ENCODE results near the gene PTPRZ1.

DNA sequence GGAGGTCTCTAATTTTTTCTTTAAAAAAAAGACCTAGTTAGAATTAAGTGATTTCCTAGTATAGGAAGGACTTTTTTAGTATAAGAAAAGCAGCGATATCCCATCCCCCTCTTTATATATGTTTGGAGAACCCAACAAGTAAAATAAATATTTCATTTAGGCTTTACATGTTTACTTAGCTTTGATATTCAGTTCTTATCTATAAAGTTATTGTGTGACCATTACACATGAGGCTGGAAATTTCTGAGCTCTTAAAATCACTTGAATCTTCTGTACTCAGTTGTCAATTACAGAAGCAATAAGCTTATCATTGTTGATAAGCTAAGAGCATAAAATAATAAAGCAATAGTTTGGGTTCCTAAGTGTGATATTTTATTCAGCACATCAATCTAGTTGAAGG lies 181.4 kb downstream of the PTPRZ1 start:
- TF ChIP-seq, protein P1, sequence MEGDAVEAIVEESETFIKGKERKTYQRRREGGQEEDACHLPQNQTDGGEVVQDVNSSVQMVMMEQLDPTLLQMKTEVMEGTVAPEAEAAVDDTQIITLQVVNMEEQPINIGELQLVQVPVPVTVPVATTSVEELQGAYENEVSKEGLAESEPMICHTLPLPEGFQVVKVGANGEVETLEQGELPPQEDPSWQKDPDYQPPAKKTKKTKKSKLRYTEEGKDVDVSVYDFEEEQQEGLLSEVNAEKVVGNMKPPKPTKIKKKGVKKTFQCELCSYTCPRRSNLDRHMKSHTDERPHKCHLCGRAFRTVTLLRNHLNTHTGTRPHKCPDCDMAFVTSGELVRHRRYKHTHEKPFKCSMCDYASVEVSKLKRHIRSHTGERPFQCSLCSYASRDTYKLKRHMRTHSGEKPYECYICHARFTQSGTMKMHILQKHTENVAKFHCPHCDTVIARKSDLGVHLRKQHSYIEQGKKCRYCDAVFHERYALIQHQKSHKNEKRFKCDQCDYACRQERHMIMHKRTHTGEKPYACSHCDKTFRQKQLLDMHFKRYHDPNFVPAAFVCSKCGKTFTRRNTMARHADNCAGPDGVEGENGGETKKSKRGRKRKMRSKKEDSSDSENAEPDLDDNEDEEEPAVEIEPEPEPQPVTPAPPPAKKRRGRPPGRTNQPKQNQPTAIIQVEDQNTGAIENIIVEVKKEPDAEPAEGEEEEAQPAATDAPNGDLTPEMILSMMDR (IDR thresholded peaks at IDR 0.05 in 4 of 5, conservative IDR thresholded peaks at IDR 0.05 in 1 of 5), result no peak
- no peak for TF ChIP-seq POLR2A (IDR thresholded peaks at IDR 0.05)
